AG04450 (cell line): ENCODE results near the gene UCK1. TPM values are rescaled to one million over a fixed set of nuclear protein-coding genes. Genes with fewer than 3 reads are reported as not detected.

Experiments used
- CTCF ChIA-PET: fragments of 300-600, 350-600 bp; formaldehyde crosslinking; extraction: SDS; loops from one replicate; lab custom pipeline; 2022; ENCODE audit warnings: antibody characterized with exemption, inconsistent platforms; lab: Charles Lee
- POLR2A ChIA-PET: fragments of 350-600 bp; formaldehyde crosslinking; extraction: SDS; loops from one replicate; lab custom pipeline; 2021; ENCODE audit warnings: antibody characterized with exemption, inconsistent platforms; lab: Yijun Ruan, JAX
- DNase-seq: peaks from one replicate; pipeline ENCODE4 v3.0.0-alpha.2; 2011; ENCODE audit warnings: low read depth, low spot score
- H3K27ac ChIP-seq: one replicate; pipeline ENCODE4 v1.5.1; 2012; ENCODE audit warnings: low read depth, low read length, control low read depth
- H3K27me3 ChIP-seq: one replicate; pipeline ENCODE4 v1.6.0; 2012; ENCODE audit warnings: low read length; ENCODE audit not compliant: control insufficient read depth, insufficient read depth
- H3K4me3 ChIP-seq: 2 replicates; pipeline ENCODE4 v1.5.1; 2011; ENCODE audit warnings: mild to moderate bottlenecking, low read depth, low read length, control low read depth
- H3K9me3 ChIP-seq: 2 replicates; pipeline ENCODE4 v1.5.1; 2012; ENCODE audit warnings: low read length; ENCODE audit not compliant: control insufficient read depth, insufficient read depth
- CTCF ChIP-seq: IDR thresholded peaks from 2 replicates; pipeline ENCODE4 v1.5.1; 2011; ENCODE audit warnings: low read depth, low read length, control low read depth, inconsistent platforms
- polyA plus RNA-seq: library from polyadenylated mRNA; depleted of rRNA; stranded (reverse); fragments of >200 nt; gene quantifications from 2 replicates; pipeline ENCODE4 v1.2.3, GENCODE V29; 2011; rRNA removed
- small RNA-seq: library from RNA; depleted of rRNA; stranded (forward); fragments of <200 nt; gene quantifications from one replicate; pipeline ENCODE3, GENCODE V24; 2012; ENCODE audit warnings: low read depth; ENCODE audit not compliant: insufficient read length

Gene UCK1
- polyA plus RNA-seq, 1 experiment = 19.1 TPM

GRCh38 chr9:131475956-131476776 lies 54.9 kb downstream of the UCK1 start:
- ChIA-PET POLR2A (no interaction called here), CTCF (interaction anchor here (1.2 to 5.2 kb wide), 3 partner anchors 28 to 126 kb away, joined by 3 to 38 read pairs (median 3); no protein-coding TSS in a partner anchor)
- Histone ChIP-seq H3K27me3 (no peaks in the 10 kb centered on the region), H3K9me3 (no peaks in the 10 kb centered on the region), H3K4me3 (no peak overlapping the region), H3K27ac (no peak overlapping the region)
- TF ChIP-seq CTCF = peak; percentile 30
- DNase-seq = no peak

GRCh38 chr9:131475111-131475955 lies 55.7 kb downstream of the UCK1 start:
- POLR2A ChIA-PET = no interaction called here
- H3K27ac ChIP-seq = no peak overlapping the region
- H3K4me3 ChIP-seq = no peak overlapping the region
- CTCF ChIA-PET = interaction anchor here (1.2 to 5.2 kb wide), 3 partner anchors 27 to 125 kb away, joined by 3 to 38 read pairs (median 3); no protein-coding TSS in a partner anchor
- no peaks in the 10 kb centered on the region for H3K27me3 ChIP-seq
- no peaks in the 10 kb centered on the region for H3K9me3 ChIP-seq
- no peak for DNase-seq
- TF ChIP-seq CTCF = no peak

GRCh38 chr9:131474711-131475110 lies 56.4 kb downstream of the UCK1 start:
- Histone ChIP-seq H3K4me3 (no peak overlapping the region), H3K27ac (no peak overlapping the region), H3K9me3 (no peaks in the 10 kb centered on the region), H3K27me3 (no peaks in the 10 kb centered on the region)
- POLR2A ChIA-PET = no interaction called here
- no peak for TF ChIP-seq CTCF
- DNase-seq = no peak
- CTCF ChIA-PET = interaction anchor here (0.9 to 5.2 kb wide), 2 partner anchors 124 to 266 kb away, joined by 4 to 38 read pairs; no protein-coding TSS in a partner anchor

- no peak overlapping the region for H3K27ac ChIP-seq
- H3K9me3 ChIP-seq = no peaks in the 10 kb centered on the region
- CTCF ChIA-PET = interaction anchor here (0.9 to 5.2 kb wide), 2 partner anchors 124 to 267 kb away, joined by 4 to 38 read pairs; no protein-coding TSS in a partner anchor
- no peak for DNase-seq
- POLR2A ChIA-PET = no interaction called here
- no peak overlapping the region for H3K4me3 ChIP-seq
- TF ChIP-seq CTCF = no peak
- H3K27me3 ChIP-seq = no peaks in the 10 kb centered on the region
Measured at GRCh38 chr9:131473891-131474290, 57.2 kb downstream of the UCK1 start.

Small RNA genes within 50 kb of the gene (small RNA-seq; reads per million reads assigned to genes)
- gene SNORD62A = not detected
- not detected for gene SNORD62B

Other genes starting within 250 kb of the UCK1 start
- gene PLPP7, start 241.5 kb downstream of the UCK1 start, polyA plus RNA-seq = 0.57 and 0.76 TPM in 2 replicates
- gene PRRC2B, start 137.2 kb downstream of the UCK1 start, polyA plus RNA-seq = 31.8 and 37.3 TPM in 2 replicates
- 23.8 and 23.9 TPM in 2 replicates for gene POMT1, start 28.3 kb downstream of the UCK1 start, polyA plus RNA-seq
- not detected in 2 replicates for gene PRRT1B, start 14.3 kb upstream of the UCK1 start, polyA plus RNA-seq
- gene RAPGEF1, start 208.8 kb upstream of the UCK1 start, polyA plus RNA-seq = 27.6 and 32.4 TPM in 2 replicates